Tibial nerve (tissue), 4 donors: ENCODE measurements around the gene JAKMIP2. TPM values are rescaled to one million over a fixed set of nuclear protein-coding genes. Genes with fewer than 3 reads are reported as not detected.
A peak's percentile ranks its signal among the peaks of the same experiment; 100 is the strongest.
"Not testable (repeated sequence)": the region's sequence is repeated elsewhere in the genome, so short reads cannot be mapped to it uniquely, and the experiment has no call there.

Experiments
- DNase-seq, 2 donors: peaks; one replicate each; pipeline ENCODE4 v3.0.0-alpha.2; 2019; ENCODE audit warnings: low spot score in 2 of 2
- H3K27ac ChIP-seq, 4 donors: fragments of 200-600 bp; sonication (generic) in 3 of 4; one replicate each; pipeline ENCODE4 v1.5.1; 2017 to 2019; ENCODE audit warnings: mild to moderate bottlenecking in 1 of 4
- H3K27me3 ChIP-seq, 2 donors: fragments of 200-600 bp; sonication (generic) in 1 of 2; one replicate each; pipeline versions ENCODE4 v1.5.1 to v1.6.0; 2017 to 2019
- H3K36me3 ChIP-seq, 3 donors: fragments of 200-600 bp; sonication (generic); one replicate each; pipeline ENCODE4 v1.5.1; 2018 to 2019
- H3K4me1 ChIP-seq, 4 donors: fragments of 200-600 bp; sonication (generic) in 3 of 4; one replicate each; pipeline ENCODE4 v1.5.1; 2017 to 2019
- H3K4me3 ChIP-seq, 4 donors: fragments of 200-600 bp; sonication (generic) in 3 of 4; one replicate each; pipeline ENCODE4 v1.5.1; 2017 to 2019; ENCODE audit warnings: mild to moderate bottlenecking in 1 of 4, moderate library complexity in 1 of 4
- H3K9me3 ChIP-seq, 4 donors: fragments of 200-600 bp; sonication (generic) in 3 of 4; one replicate each; pipeline ENCODE4 v1.5.1; 2017 to 2019
- CTCF ChIP-seq, 5 experiments: fragments of 200-600 bp in 3 of 5; fragments of 450-650 bp in 2 of 5; sonication (generic) in 3 of 5; IDR thresholded peaks; one replicate each; pipeline ENCODE4 v1.5.1; 2016 to 2019; ENCODE audit warnings: antibody characterized with exemption in 5 of 5, mild to moderate bottlenecking in 3 of 5, moderate library complexity in 2 of 5
- EP300 ChIP-seq, 2 donors: sonication (generic); formaldehyde crosslinking; IDR thresholded peaks; one replicate each; pipeline ENCODE4 v1.6.1; 2017; ENCODE audit warnings: antibody characterized with exemption in 2 of 2, mild to moderate bottlenecking in 1 of 2
- POLR2A ChIP-seq, 2 donors: fragments of 450-650 bp; IDR thresholded peaks; one replicate each; pipeline ENCODE4 v1.6.1; 2017; ENCODE audit warnings: antibody characterized with exemption in 2 of 2, mild to moderate bottlenecking in 2 of 2, moderate library complexity in 2 of 2
- WGBS, 2 donors: methylation state at CpG; one replicate each; pipeline ENCODE4 v1.1.5; 2018; 5-methylcytosine and 5-hydroxymethylcytosine counted together
- total RNA-seq, 4 donors: library from RNA; depleted of rRNA; stranded (reverse); fragments of >200 nt; gene quantifications; one replicate each; pipeline ENCODE4 v1.1.0, GENCODE V29; 2016

JAKMIP2 gene
- total RNA-seq, 4 donors from 2014 or later, result 7.2 to 22.7 (median 13.5) TPM

GRCh38 chr5:147809830-147810666 is 27.5 kb upstream of the JAKMIP2 start:
- Histone ChIP-seq H3K4me3 (no peak overlapping the region), H3K36me3 (no peaks in the 10 kb centered on the region), H3K4me1 (no peaks in the 10 kb centered on the region), H3K9me3 (no peaks in the 10 kb centered on the region), H3K27ac (no peak overlapping the region), H3K27me3 (no peaks in the 10 kb centered on the region)
- 65 to 67% methylated on average over 5 of the region's 5 CpGs for WGBS, 2 donors
- TF ChIP-seq POLR2A (IDR thresholded peaks at IDR 0.05), result no peak
- no peak for TF ChIP-seq CTCF (IDR thresholded peaks at IDR 0.05)
- no peak for TF ChIP-seq EP300 (IDR thresholded peaks at IDR 0.05)
- DNase-seq, result no peak

DNA sequence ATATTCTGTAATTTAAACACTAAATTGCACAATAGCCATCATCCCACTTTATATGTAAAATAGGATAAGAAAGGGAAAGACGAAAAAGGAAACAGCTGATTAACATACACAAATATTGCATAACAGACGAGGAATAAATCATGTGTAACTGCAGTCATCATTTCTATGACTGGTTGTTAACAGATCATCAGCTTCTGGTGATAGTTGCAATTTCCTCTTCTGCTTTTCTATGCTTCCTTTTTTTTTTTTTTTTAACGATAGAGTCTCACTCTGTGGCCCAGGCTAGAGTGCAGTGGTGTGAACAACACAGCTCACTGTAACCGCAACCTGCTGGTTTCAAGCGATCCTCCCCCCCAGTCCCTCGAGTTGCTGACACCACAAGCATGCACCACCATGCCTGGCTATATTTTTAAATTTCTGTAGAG is 22.5 kb upstream of the JAKMIP2 start:
- H3K4me3 ChIP-seq, result no peak overlapping the region
- WGBS, 2 donors, result 61 to 67% methylated on average over 6 of the region's 6 CpGs
- H3K27ac ChIP-seq, result no peak overlapping the region
- no peaks in the 10 kb centered on the region for H3K9me3 ChIP-seq
- no peak for DNase-seq
- H3K36me3 ChIP-seq, result no peaks in the 10 kb centered on the region
- TF ChIP-seq EP300 (IDR thresholded peaks at IDR 0.05) (peak; percentile 31 to 79), POLR2A (IDR thresholded peaks at IDR 0.05) (no peak)
- peaks cover 0 to 12% (median 4%) of the 10 kb centered on the region in 4 donors for H3K4me1 ChIP-seq
- H3K27me3 ChIP-seq, result no peaks in the 10 kb centered on the region

DNA sequence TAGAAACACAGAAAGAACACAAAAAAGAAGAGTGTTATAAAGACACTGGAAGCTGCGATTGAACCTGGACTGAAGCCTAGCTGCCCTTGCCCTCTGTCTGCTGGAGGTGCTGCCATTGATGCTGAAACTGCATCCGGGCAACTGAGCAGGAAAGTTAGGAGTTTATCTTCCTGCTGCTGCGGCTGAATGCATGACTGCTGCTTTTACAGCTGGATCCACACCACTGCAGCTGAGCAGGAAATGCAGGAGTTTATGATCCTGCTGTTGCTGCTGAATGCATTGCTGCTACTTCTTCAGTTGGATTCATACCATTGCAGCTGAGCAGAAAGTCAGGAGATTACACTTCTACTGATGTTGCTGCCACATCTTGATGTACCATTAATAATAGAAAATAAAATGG is 21.8 kb upstream of the JAKMIP2 start:
- no peak for TF ChIP-seq CTCF (IDR thresholded peaks at IDR 0.05)
- TF ChIP-seq EP300 (IDR thresholded peaks at IDR 0.05), result no peak
- no peak for TF ChIP-seq POLR2A (IDR thresholded peaks at IDR 0.05)
- no peaks in the 10 kb centered on the region for H3K27me3 ChIP-seq
- peaks cover 0 to 12% (median 4%) of the 10 kb centered on the region in 4 donors for H3K4me1 ChIP-seq
- no peak overlapping the region for H3K4me3 ChIP-seq
- WGBS, 2 donors, result 18 to 24% methylated on average over 3 of the region's 3 CpGs
- no peaks in the 10 kb centered on the region for H3K36me3 ChIP-seq
- H3K27ac ChIP-seq, result no peak overlapping the region
- no peaks in the 10 kb centered on the region for H3K9me3 ChIP-seq
- no peak for DNase-seq

DNA sequence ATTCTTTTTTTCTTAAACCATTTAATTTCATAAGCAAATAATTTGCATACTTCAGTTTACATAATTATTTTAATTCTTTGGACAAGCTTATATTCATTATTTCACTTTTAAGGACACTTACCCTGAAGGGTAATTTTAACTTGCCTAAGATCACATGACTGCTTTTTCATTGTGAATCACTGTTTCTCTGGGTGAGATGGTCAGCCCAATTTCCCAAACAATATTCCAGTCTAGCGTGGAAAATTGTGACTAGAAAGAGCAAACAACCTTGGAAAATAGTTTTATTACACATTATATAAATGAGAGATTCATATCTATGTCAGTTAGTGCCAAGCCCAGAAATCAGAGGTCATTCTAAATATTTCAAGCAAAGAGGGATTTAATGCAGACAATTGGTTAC is 21.4 kb upstream of the JAKMIP2 start:
- no peaks in the 10 kb centered on the region for H3K36me3 ChIP-seq
- H3K4me3 ChIP-seq, result no peak overlapping the region
- DNase-seq, result no peak
- H3K27me3 ChIP-seq, result no peaks in the 10 kb centered on the region
- TF ChIP-seq CTCF (IDR thresholded peaks at IDR 0.05) (no peak), EP300 (IDR thresholded peaks at IDR 0.05) (no peak), POLR2A (IDR thresholded peaks at IDR 0.05) (no peak)
- peaks cover 0 to 12% (median 4%) of the 10 kb centered on the region in 4 donors for H3K4me1 ChIP-seq
- no peak overlapping the region for H3K27ac ChIP-seq
- no peaks in the 10 kb centered on the region for H3K9me3 ChIP-seq
- WGBS, 2 donors, result 21 to 36% methylated on average over 1 of the region's 1 CpG

GRCh38 chr5:147803161-147803560 is 20.6 kb upstream of the JAKMIP2 start:
- H3K4me3 ChIP-seq, H3K9me3 ChIP-seq, H3K27ac ChIP-seq, H3K36me3 ChIP-seq, H3K27me3 ChIP-seq, DNase-seq: not testable (repeated sequence)
- 60 to 68% methylated on average over 3 of the region's 3 CpGs for WGBS, 2 donors
- H3K4me1 ChIP-seq, result peaks cover 0 to 12% (median 4%) of the 10 kb centered on the region in 4 donors

DNA sequence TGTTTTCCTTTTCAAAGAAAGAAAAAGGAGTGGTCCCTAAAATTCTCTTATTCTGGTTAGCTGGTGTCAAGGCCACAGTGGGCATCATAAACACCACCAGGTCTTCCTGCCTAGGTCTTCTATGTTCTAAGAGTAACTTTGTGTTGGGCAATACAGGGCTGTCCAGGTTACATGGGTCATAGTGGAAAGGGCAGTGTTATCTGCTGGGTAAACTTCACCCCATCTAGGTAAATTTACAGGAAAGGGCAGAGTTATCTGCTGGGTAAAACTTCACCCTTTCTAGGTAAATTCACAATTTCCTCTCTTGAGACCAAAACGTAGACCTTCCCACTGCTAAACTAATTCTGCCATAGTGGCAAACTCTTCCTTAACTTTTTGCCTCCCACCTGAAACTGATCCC is 18.9 kb upstream of the JAKMIP2 start:
- no peaks in the 10 kb centered on the region for H3K27me3 ChIP-seq
- no peak overlapping the region for H3K27ac ChIP-seq
- no peaks in the 10 kb centered on the region for H3K36me3 ChIP-seq
- no peak for DNase-seq
- H3K4me3 ChIP-seq, result no peak overlapping the region
- H3K4me1 ChIP-seq, result peaks cover 0 to 12% (median 4%) of the 10 kb centered on the region in 4 donors
- H3K9me3 ChIP-seq, result no peaks in the 10 kb centered on the region
- TF ChIP-seq POLR2A (IDR thresholded peaks at IDR 0.05) (no peak), CTCF (IDR thresholded peaks at IDR 0.05) (no peak), EP300 (IDR thresholded peaks at IDR 0.05) (no peak)
- WGBS, 2 donors, result 86 to 93% methylated on average over 1 of the region's 1 CpG
